ENCODE results near the gene TAC4.

GRCh38 chr17:49859991-49860953 is 12.4 kb upstream of the TAC4 start:
- TF ChIP-seq CTCF (IDR thresholded peaks at IDR 0.05) = no peak
- TF ChIP-seq POLR2AphosphoS5 (IDR thresholded peaks at IDR 0.05) = no peak

All from breast epithelium (tissue), 3 donors.